HG03139 (cell line): Measurements from ENCODE around the gene PGA4.
"Not testable (repeated sequence)": the region's sequence is repeated elsewhere in the genome, so short reads cannot be mapped to it uniquely, and the experiment has no call there.

Source experiments
- ATAC-seq: cut with Tn5 transposase; IDR thresholded peaks from one replicate; pipeline ENCODE4 v1.9.1; 2021; ENCODE audit not compliant: unreplicated experiment

Gene PGA4

DNA sequence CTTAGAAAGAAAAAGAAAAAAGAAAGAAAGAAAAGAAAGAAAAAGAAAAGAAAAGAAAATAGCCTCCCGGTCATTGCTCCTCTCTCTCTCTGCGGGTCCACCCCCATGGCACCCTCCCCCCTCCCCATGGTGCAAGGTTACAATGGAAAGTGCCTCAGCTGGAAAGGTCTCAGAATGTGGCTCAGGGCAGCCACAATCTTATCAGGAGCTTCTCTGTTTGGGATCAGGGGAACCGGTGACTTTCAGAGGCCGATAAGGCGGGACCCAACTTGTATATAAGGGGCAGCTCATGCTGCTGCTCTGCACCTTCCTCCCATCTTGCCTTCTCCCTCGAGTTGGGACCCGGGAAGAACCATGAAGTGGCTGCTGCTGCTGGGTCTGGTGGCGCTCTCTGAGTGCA is at the start of gene PGA4:
Gene PGA4 (plus strand): TSS at position 301 of the 400 bp plus-strand sequence. CDS start 54 bp downstream, at position 355.
- ATAC-seq: not testable (repeated sequence)

- ATAC-seq: no peak
Measured at GRCh38 chr11:61172356-61172755, 49.8 kb upstream of the PGA4 start.

GRCh38 chr11:61172888-61173287 is 49.3 kb upstream of the PGA4 start:
- no peak for ATAC-seq

- ATAC-seq: no peak
Measured at GRCh38 chr11:61173456-61173855, 48.7 kb upstream of the PGA4 start.

DNA sequence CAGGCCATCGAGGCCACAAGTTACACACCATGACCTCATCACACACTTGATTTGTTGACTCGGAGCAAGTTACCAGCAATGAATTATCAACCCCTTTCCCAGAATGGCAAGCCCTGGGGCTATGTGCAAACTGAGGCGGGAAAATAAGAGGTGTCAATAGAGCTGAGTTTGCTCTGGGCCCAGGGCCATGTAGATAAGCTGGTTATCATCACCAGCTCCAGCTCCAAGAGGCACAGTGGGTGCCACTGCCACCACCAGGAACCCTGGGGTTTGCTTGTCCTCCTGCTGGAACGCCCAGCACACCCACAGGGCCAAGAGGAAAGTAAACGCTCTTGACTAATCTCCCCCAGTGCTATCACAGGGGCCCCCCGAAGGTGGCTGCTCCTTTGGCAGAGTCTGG is 47.9 kb upstream of the PGA4 start:
- ATAC-seq: no peak

- no peak for ATAC-seq
Measured at GRCh38 chr11:61174949-61175348, 47.2 kb upstream of the PGA4 start.

DNA sequence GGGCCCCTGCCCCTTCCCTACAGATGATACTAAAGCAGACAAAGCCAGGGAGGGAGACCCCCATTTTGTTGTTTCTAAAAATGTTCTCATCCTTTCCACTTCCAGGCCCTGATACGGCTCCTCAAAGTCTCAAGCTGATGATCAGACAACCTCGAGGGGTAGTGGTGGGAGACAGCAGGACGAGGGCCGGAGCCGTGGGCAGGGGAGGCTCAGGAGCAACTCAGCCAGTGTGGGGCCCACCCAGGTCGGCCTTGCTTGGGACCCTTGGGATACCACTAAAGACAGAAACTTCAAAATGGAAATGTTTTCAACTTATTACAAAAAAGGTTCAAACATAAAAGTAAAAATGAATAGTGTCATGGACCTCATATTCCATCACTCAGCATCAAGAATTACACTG is 45.7 kb upstream of the PGA4 start:
- ATAC-seq: no peak

DNA sequence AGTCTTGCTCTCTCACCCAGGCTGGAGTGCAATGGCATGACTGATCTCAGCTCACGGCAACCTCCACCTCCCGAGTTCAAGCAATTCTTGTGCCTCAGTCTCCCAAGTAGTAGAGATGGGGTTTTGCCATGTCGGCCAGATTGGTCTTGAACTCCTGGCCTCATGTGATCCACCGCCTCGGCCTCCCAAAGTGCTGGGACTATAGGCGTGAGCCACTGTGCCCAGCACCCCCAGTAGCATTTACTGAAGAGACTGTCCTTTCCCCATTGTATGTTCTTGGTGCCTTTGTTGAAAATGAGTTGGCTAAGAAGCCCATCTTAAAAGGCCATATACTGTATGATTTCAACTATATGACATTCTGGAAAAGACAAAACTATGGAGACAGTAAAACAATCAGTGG is 41.9 kb upstream of the PGA4 start:
- ATAC-seq: not testable (repeated sequence)

DNA sequence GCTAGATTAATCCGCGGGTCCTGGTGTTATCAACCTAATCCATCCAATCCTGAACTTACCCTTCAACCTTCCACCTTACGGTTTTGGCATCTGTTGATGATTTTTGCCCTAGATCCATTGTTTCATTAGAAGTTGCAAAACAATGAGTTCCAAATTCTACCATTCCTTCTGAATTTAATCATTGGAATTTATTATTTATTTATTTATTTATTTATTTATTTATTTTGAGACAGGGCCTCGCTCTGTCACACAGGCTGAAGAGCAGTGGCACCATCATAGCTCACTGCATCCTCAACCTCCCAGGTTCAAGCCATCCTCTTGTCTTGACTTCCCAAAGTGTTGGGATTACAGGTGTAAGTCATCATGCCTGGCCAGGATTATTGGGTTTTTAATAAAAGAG is 40.7 kb upstream of the PGA4 start:
- no peak for ATAC-seq

- ATAC-seq: no peak
Measured at GRCh38 chr11:61183645-61184044, 38.5 kb upstream of the PGA4 start.

GRCh38 chr11:61186504-61186903 is 35.6 kb upstream of the PGA4 start:
- ATAC-seq: no peak

DNA sequence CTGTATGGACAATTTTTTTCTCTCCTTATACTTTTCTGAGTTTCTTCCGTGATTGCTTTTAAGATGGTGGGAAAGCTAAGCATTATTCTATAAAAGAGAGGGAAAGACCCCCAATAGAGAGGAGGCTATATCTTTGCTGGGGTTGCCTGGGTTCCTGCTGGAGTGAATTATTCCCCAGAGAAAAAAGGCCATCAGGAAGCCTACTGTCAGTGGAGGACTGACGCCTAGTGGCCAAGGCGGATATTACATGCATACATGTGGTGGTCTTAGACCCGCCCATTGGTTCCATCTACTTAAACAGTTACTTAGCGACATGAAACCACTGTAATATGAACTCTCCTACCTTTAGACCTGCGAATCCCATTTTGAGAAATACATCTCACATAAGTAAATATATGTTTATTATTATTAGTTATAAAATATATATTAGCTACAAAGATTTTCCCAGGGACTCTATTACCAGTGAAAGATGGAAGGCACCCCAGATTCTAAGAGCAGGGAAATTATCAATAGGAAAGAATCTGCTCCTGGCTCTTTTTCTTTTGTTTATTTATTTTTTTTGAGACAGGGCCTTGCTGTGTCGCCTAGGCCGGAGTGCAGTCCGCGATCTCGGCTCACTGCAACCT is 34.5 kb upstream of the PGA4 start:
- ATAC-seq: no peak

GRCh38 chr11:61189933-61190332 is 32.2 kb upstream of the PGA4 start:
- ATAC-seq: no peak

GRCh38 chr11:61193596-61193995 is 28.6 kb upstream of the PGA4 start:
- ATAC-seq: no peak

DNA sequence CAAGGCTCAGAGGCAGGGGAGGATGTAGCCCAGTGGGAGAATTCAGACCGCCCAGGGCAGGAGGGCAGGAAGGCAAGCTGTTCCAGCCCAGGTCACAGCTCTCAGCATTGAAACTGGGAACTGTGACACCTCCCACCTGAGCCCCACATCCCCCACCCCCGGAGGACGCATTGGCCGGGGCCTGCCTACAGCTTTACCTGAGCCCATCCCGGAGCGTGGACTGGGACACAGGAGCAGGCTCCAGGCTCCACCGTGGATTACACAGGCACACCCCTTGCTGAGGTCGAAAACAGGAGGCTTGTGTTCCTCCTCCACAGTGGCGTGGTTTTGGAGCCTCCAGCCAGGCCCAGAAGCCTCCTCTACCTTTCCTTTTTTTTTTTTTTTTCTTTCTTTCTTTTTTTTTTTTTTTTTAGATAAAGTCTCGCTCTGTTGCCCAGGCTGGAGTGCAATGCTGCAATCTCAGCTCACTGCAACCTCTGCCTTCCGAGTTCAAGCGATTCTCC is 27.9 kb upstream of the PGA4 start:
- ATAC-seq: no peak

GRCh38 chr11:61194981-61195695 is 27.0 kb upstream of the PGA4 start:
- ATAC-seq: no peak

GRCh38 chr11:61195719-61196118 is 26.4 kb upstream of the PGA4 start:
- no peak for ATAC-seq

DNA sequence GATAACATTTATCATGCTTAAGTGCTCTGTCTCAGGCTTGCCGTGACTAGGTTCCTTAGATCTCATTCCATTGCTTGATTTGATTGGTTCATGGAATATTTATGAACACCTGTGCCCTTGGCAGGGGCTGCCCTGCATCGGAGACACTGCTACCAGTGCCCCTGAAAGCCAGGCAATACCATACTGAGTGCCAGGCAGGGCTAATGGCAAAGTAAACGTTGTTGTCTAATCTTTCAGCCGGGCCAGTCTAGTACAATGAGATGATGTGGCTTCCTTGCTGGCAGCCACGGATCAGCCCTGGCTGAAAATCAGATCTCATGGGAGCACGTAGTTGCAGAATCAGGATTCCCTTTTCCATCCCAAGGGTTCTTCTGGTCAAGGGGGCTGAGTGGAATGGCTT is 23.8 kb upstream of the PGA4 start:
- no peak for ATAC-seq

DNA sequence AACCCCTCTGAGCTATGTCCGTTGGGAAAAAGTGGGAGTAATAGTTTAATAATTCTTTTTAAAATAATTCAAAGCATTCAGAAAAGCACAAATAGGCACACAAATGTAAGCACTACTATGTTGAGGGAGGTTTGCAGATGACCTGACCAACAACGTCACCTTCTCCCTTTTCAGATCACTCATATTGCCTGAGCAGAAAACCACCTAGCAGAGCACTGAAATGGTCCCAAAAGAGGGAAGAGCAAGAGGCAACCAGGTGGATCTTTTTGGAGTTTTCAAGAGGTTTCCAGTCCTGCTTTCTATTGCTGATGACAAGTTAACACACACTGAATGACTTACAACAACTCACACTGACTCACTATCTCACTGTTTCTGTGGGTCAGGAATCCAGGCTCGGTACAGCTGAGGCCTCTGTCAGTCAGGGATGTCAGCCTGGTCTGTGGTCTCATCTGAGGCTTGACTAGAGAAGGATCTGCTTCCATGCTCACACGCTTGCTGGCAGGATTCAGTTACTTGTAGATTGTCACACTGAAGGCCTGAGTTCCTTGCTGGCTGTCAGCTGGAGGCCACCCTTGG is 23.1 kb upstream of the PGA4 start:
- no peak for ATAC-seq

DNA sequence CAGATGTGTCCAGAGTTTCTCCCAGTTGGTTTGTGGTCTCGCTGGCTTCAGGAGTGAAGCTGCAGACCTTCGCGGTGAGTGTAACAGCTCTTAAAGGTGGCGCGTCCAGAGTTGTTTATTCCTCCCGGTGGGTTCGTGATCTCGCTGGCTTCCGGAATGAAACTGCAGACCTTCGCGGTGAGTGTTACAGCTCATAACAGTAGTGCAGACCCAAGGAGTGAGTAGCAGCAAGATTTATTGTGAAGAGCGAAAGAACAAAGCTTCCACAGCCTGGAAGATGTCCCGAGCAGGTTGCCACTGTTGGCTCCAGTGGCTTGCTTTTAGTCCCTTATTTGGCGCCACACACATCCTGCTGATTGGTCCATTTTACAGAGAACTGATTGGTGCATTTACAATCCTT is 20.7 kb upstream of the PGA4 start:
- ATAC-seq: no peak

- ATAC-seq: not testable (repeated sequence)
Measured at GRCh38 chr11:61202950-61203746, 19.0 kb upstream of the PGA4 start, which contains the start of gene PGA3. Gene PGA3 (plus strand): TSS chr11:61203515. CDS start chr11:61203565, 50 bp downstream.
